Erythroblast (primary cell): ENCODE data around the gene TTC21A.
A peak's percentile ranks its signal among the peaks of the same experiment; 100 is the strongest.
"Not testable (repeated sequence)": the region's sequence is repeated elsewhere in the genome, so short reads cannot be mapped to it uniquely, and the experiment has no call there.

ENCODE experiments used
- DNase-seq, 2 experiments: peaks; one replicate each; lab custom pipeline; 2025; lab: John Stamatoyannopoulos, UW
- GATA1 ChIP-seq: IDR thresholded peaks from 2 replicates; pipeline ENCODE4 v1.6.1; 2011; ENCODE audit warnings: low read depth, mild to moderate bottlenecking, control low read depth, low read length, moderate library complexity
- POLR2A ChIP-seq: IDR thresholded peaks from 2 replicates; pipeline ENCODE4 v1.6.1; 2011; ENCODE audit warnings: mild to moderate bottlenecking, low read length

The TTC21A gene

DNA sequence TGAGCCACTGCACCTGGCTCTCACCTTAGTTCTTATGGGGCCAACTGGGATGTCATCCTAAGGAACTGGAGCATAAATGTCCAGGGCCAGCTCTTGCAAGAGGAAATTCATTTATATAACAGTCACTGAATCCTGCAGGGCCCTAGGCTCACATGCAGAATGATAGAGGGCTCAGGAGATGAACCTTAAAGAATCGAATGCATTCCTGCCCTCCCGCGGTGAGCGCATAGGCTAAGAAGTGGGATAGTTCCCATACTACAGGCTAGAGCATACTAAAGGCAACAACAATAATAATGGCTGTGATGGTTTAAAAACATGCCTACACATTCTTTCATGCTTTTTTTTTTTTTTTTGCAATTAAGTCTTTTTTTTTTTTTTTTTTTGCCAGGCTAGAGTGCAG, 63.0 kb downstream of the TTC21A start:
- no peak for DNase-seq
- no peak for TF ChIP-seq POLR2A
- TF ChIP-seq GATA1 = no peak

DNA sequence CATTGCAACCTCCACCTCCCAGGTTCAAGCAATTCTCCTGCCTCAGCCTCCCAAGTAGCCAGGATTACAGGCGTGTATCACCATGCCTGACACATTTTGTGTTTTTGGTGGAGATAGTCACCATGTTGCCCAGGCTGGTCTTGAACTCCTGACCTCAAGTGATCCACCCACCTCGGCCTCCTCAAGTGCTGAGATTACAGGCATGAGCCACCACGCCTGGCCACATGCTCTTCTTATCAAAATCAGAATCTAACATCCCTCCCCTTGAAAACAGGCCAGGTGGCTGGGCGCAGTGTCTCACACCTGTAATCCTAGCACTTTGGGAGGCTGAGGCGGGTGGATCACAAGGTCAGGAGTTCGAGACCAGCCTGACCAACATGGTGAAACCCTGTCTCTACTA, 63.4 kb downstream of the TTC21A start:
- DNase-seq = not testable (repeated sequence)

DNA sequence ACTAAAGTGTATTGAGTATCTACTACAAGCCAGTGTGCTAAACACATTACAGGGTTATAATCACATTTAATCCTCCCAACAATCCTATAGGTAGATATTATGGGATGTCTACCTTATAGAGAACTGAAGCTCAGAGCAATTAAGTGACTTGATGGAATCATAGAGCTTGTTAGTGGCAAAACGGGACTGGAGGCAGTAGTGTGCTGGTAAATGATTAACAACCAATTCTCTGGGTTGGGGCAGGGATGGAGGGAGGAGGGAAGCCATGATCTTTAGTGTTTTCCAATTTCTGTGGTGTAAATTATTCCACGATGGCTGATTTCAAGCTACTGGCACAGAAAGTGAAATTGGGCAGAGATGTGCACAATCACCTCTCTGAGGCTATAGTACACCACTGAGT, 64.4 kb downstream of the TTC21A start:
- TF ChIP-seq POLR2A (no peak), GATA1 (no peak)
- no peak for DNase-seq

DNA sequence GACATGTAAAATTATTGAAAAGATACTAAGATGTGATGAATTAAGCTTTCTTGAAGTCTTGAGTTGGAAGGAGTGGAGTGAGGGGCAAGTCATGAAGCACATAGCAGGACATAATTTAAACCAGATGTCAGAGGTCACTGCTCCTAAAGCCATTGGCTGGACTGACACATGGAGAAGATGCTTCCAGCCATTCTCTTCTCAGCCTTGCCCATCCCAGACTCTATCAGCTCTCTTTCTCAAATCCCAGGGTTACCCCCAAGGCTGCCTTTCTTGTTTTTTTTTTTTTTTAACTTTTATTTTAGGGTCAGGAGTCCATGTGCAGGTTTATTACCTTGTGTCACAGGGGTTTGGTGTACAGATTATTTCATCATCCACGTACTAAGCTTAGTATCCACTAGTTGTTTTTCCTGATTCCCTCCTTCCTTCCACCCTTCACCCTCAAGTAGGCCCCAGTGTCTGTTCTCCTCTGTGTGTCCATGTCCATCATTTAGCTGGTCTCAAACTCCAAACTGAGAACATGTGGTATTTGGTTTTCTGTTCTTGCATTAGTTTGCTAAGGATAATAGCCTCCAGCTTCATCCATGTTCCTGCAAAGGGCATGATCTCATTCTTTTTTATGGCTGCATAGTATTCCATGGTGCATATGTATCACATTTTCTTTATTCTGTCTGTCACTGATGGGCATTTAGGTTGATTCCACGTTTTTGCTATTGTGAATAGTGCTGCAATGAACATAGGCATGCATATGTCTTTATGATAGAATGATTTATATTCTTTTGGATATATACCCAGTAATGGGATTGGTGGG, 66.0 kb downstream of the TTC21A start:
- TF ChIP-seq GATA1 = no peak
- no peak for TF ChIP-seq POLR2A
- no peak for DNase-seq

DNA sequence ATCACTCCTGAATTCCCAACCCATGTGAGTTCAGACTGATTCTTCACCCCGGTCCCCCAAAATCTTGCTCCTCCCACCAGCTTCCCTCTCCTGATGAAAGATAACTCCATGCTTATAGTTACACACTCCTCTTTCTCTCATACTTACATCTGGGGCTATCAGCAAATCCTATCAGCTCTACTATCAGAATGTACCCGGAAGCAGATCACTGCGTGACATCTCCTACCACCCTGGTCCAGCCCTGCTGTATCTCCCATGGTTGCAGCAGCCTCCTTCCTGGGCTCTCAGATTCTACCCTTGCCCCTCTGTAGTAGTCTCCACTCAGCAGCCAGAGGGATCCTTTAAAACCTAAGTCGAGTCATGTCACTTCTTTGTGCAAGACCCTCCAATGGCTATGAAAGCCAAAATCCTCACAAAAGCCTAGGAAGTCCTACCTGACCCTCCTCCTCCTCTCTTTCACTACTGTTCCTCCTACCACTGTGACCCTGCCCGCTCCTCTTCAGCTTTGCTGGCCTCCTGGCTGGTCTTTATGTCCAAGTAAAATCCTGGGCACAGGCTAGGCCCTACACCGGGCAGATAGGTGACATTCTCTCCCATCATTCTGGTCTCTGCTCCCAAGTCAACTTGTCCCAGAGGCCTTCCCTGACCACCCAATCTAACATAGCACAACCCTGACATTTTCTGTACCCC, 68.7 kb downstream of the TTC21A start:
- peak in 1 of 2 experiments; percentile 25 for DNase-seq
- TF ChIP-seq GATA1 (no peak), POLR2A (no peak)

DNA sequence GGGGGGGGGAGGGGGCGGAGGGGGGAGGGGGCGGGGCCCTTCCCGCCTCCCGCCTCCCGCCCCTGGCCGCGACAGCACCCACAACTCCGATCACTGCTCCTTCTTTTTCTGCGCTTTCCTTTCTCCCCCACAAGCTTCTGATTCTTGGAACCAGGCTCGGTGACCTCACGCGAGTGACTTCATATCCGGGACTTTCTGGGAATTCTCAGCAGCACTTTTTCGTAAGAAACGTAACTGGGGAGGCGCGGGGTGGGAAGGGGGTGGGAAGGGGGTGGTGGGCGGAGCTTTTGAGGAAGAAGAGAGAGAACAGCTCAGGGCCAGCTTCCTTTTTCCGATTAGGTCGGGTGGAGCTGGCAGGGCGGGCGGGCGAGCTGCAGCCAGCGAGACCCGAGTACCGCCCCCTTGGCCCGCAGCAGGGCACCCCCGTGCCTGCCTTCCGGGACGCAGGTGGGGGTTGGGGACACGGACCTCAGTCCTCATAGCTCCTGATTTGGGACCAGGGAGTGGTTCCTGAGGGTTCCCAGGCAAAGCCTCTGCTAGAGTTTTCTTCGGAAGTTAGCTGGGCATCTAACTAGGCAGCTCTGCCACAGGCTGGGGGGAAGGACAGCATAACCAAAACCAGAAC, 70.3 kb downstream of the TTC21A start:
- peak; percentile 82 to 85 for DNase-seq
- TF ChIP-seq GATA1 = no peak
- TF ChIP-seq POLR2A = peak; percentile 63

DNA sequence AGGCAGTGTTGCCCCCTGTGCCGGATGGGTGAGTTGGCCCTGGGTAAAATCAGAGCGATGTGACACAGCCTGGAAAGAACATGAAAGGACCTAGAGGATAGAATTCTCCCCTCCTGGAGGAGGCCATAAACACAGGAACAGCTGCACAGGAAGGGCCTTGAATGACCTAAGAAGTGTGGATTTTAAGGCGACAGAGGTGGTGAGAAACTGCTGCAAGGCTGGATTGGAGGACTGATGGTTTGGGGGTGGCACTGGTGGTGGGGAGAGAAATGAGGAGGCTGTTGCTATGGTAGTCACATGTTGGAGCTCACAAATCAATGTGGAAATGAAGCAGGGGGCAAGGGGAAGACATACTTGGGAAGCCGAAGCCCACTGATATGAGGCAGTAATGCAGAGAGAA, 71.1 kb downstream of the TTC21A start:
- no peak for DNase-seq
- TF ChIP-seq GATA1 (no peak), POLR2A (no peak)

DNA sequence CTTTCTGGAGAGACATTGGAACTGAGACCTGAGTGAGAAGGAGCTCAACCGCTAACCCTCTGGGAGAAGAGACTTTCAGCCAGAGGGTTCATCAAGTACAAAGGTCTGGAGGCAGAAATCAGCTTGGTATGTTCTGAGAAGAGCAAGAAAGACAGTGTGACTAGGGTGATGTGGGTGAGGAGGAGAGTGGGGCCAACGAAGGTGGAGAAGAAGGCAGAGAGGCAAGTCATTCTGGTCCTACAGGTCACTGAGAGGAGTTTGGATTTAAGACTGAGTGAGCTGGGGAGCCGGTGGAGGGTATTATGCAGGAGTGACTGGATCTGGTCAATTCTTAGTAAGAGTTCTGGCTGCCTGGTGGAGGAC, 72.7 kb downstream of the TTC21A start:
- DNase-seq = peak; percentile 25 to 51
- TF ChIP-seq POLR2A (no peak), GATA1 (no peak)

DNA sequence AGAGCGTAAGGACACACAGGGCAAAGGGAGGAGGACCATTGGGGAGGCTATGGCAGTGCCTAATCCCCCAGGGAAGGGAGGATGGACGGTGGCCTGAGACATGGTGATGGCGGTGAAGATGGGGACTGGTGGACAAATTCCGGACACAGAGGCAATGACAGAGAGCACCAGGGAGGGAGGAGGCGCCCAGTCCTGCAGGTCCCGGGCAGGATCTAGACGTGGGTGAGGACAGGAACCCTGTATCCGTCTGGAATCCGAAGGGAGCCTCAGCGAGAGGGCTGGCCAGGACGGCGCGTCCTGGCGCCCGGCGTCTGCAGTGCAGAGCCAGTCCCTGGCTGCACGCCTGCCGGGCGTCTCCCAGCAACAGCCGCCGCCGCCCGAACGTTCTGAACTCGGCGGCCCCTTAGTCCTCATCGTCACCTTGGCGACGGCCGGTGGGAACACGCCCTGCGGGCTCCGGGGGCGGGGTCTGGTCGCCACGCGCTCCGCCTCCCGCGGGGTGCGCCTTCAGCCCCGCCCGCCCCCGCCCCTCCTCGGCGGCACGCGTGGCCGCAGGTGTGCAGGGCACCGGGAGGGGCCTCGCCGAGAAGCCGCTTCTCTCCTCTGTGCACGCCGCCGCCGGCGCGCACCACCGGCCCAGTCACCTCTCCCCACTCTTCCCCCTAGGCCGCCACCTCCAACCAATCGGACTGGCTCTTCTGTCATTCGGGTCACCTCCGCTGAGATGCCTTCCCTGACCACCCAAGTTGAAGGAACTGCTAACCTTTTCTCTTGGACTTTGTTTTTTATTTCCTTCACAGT, 73.3 kb downstream of the TTC21A start:
- peak; percentile 67 for TF ChIP-seq POLR2A
- no peak for TF ChIP-seq GATA1
- peak; percentile 93 to 96 for DNase-seq

DNA sequence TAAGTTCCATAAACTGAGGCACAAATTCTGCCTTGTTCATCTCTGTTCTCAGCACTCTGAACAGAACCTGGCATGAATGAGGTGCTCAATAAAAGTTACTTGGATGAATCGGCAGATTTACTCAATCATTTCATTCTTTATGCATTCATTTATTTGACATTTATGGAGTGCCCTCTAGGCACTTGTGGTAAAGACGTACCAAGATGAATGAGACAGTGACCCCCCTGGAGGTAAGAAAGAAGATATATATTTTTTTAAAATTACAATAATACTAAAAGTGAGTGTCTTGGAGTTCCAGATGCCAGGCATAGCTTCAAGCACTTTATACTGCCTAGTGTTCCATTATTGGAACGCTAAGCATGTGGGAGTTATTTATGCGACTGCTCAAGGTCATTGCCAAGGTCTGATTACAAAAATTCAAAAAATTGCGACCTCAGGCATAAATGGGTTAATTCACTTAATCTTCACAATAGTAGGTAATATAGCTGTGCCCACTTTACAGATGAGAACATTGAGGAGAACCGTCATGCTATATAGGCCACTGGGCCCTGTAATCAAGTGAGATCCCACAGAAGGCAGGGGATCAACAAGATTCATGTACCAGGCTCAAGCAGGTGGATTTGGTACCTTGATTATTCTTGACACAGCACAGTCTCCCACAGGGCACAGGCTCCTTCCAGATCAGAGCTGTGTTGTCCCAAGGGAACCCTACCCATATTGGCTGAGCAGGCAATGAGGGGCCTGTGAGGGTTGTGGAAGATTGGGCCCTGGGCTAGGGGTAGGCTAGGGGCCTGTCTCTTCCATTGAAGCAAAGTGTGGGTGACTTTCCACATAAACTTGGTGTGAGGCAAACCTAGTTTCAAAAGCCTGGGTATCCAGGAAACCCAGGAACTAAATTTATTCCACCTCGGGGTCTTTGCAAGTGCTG, 74.2 kb downstream of the TTC21A start:
- peak in 1 of 2 experiments; percentile 29 for DNase-seq
- TF ChIP-seq GATA1 = no peak
- no peak for TF ChIP-seq POLR2A

DNA sequence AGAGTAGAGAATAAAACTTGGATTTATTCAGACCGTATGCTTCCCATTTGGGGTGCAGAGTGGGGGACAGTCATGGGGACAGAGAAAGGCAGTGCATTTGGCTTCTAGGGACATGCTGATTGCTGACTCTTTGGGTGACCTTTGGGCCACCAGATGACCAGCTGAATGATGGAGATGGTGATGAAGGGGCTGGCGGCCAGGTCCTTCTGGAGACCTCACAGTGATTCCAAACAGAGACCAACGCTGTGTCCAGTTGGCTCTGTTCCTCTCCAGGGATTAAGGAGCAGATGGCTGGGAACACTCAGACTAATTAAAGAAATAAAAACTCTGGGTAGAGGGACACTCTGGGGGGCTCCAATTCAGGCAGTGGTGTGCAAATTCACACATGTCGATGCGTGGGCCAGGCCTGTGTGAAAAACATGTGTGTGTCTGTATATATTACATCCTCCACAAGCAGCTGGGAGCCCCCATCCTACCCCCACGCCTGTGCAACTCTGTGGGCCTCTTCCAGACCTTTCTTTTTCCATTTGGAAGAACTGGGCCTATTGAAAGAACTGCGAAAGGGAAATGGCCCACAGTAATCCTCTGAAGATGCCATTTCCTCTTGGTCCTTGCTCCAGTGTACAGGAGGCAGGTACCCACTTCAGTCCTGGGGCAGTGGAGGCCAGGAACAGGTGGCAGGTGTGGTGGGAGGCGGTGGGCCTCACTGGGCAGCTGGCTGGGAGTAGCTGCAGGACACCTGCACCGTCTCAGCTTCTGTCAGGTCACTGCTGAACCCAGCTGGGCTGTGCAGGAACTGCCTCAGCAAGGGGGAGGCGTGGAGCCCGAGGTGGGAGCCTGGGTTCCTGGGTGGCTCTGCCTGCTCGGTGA, 76.0 kb downstream of the TTC21A start:
- DNase-seq = no peak

More for the DNA sequence above, 76.0 kb downstream of the TTC21A start:
- TF ChIP-seq GATA1 (no peak), POLR2A (no peak)
